ENCODE results near the gene BANF2.

The BANF2 gene

GRCh38 chr20:17732907-17733521, 33.2 kb downstream of the BANF2 start:
- DNase-seq (ENCODE audit: low read depth in 1 of 2, low spot score in 1 of 2): no peak

GRCh38 chr20:17733767-17734304, 34.1 kb downstream of the BANF2 start:
- DNase-seq (ENCODE audit: low read depth in 1 of 2, low spot score in 1 of 2): no peak

- DNase-seq (ENCODE audit: low read depth in 1 of 2, low spot score in 1 of 2): no peak
Measured at GRCh38 chr20:17734374-17734773, 34.6 kb downstream of the BANF2 start.

GRCh38 chr20:17735206-17735804, 35.5 kb downstream of the BANF2 start:
- DNase-seq (ENCODE audit: low read depth in 1 of 2, low spot score in 1 of 2): no peak

- DNase-seq (ENCODE audit: low read depth in 1 of 2, low spot score in 1 of 2): no peak
Measured at GRCh38 chr20:17735959-17736621, 36.3 kb downstream of the BANF2 start.

GRCh38 chr20:17738154-17738553, 38.4 kb downstream of the BANF2 start:
- no peak for DNase-seq (ENCODE audit: low read depth in 1 of 2, low spot score in 1 of 2)

GRCh38 chr20:17741220-17741619, 41.5 kb downstream of the BANF2 start:
- DNase-seq (ENCODE audit: low read depth in 1 of 2, low spot score in 1 of 2): no peak

- DNase-seq (ENCODE audit: low read depth in 1 of 2, low spot score in 1 of 2): no peak
Measured at GRCh38 chr20:17742731-17743130, 43.0 kb downstream of the BANF2 start.

- no peak for DNase-seq (ENCODE audit: low read depth in 1 of 2, low spot score in 1 of 2)
Measured at GRCh38 chr20:17743677-17744076, 43.9 kb downstream of the BANF2 start.

GRCh38 chr20:17747431-17747846, 47.7 kb downstream of the BANF2 start:
- no peak for DNase-seq (ENCODE audit: low read depth in 1 of 2, low spot score in 1 of 2)

- DNase-seq (ENCODE audit: low read depth in 1 of 2, low spot score in 1 of 2): no peak
Measured at GRCh38 chr20:17748279-17748678, 48.5 kb downstream of the BANF2 start.

- DNase-seq (ENCODE audit: low read depth in 1 of 2, low spot score in 1 of 2): no peak
Measured at GRCh38 chr20:17749626-17749977, 49.8 kb downstream of the BANF2 start.

GRCh38 chr20:17749978-17750721, 50.4 kb downstream of the BANF2 start:
- no peak for DNase-seq (ENCODE audit: low read depth in 1 of 2, low spot score in 1 of 2)

GRCh38 chr20:17750722-17751045, 50.9 kb downstream of the BANF2 start:
- no peak for DNase-seq (ENCODE audit: low read depth in 1 of 2, low spot score in 1 of 2)

- no peak for DNase-seq (ENCODE audit: low read depth in 1 of 2, low spot score in 1 of 2)
Measured at GRCh38 chr20:17751640-17752039, 51.9 kb downstream of the BANF2 start.

GRCh38 chr20:17752459-17752858, 52.7 kb downstream of the BANF2 start:
- DNase-seq (ENCODE audit: low read depth in 1 of 2, low spot score in 1 of 2): no peak

- no peak for DNase-seq (ENCODE audit: low read depth in 1 of 2, low spot score in 1 of 2)
Measured at GRCh38 chr20:17753516-17753915, 53.8 kb downstream of the BANF2 start.

GRCh38 chr20:17756529-17756928, 56.8 kb downstream of the BANF2 start:
- no peak for DNase-seq (ENCODE audit: low read depth in 1 of 2, low spot score in 1 of 2)

GRCh38 chr20:17757496-17757895, 57.7 kb downstream of the BANF2 start:
- no peak for DNase-seq (ENCODE audit: low read depth in 1 of 2, low spot score in 1 of 2)

GRCh38 chr20:17758010-17758409, 58.2 kb downstream of the BANF2 start:
- DNase-seq (ENCODE audit: low read depth in 1 of 2, low spot score in 1 of 2): no peak

GRCh38 chr20:17758512-17758911, 58.7 kb downstream of the BANF2 start:
- no peak for DNase-seq (ENCODE audit: low read depth in 1 of 2, low spot score in 1 of 2)

- DNase-seq (ENCODE audit: low read depth in 1 of 2, low spot score in 1 of 2): no peak
Measured at GRCh38 chr20:17759449-17759848, 59.7 kb downstream of the BANF2 start.

Data from activated CD4-positive, alpha-beta T cell treated with anti-CD3 and anti-CD28 coated beads, Interleukin-2, amount 50 U/mL, for 24 hours (primary cell).